ENCODE data around the gene TMEM126A. TPM values are rescaled to one million over a fixed set of nuclear protein-coding genes. Genes with fewer than 3 reads are reported as not detected.

The TMEM126A gene
- total RNA-seq, 1 donor from 2014 or later: 47.2 TPM

DNA sequence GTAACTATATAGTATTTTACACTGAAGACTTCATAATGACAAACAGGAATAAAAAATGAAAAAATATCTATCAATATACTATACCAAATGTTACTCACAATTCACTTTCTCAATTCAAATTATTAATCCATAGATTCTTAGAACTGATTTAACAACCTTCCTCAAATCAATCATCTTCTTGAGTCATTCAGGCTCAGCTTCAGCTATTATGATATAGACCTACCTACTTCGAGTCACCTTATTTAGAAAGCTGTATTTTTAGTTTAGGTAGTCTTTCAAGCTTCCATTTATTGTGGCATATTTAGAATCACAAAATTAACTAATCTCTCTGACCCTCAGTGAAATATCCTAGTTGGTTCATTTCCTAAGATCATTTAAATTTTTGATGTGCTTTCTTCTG lies 9.0 kb downstream of the TMEM126A start:
- Mint-ChIP-seq H3K36me3 (ENCODE audit: low read depth, unreplicated experiment) (peaks cover 9% of the 10 kb centered on the region), H3K4me3 (ENCODE audit: unreplicated experiment) (peak overlapping the region; percentile 12), H3K27me3 (ENCODE audit: low read depth, unreplicated experiment) (no peaks in the 10 kb centered on the region), H3K4me1 (ENCODE audit: low read depth, unreplicated experiment) (peaks cover 26% of the 10 kb centered on the region), H3K9me3 (ENCODE audit: unreplicated experiment) (no peaks in the 10 kb centered on the region), H3K27ac (ENCODE audit: unreplicated experiment) (no peak overlapping the region)
- Histone ChIP-seq H3K4me2 (ENCODE audit: low read length) (no peak overlapping the region), H2AFZ (ENCODE audit: low read depth, low read length) (no peak overlapping the region), H4K20me1 (ENCODE audit: insufficient read depth, low read length) (peaks cover 46% of the 10 kb centered on the region), H3K9ac (ENCODE audit: low read length) (no peak overlapping the region), H3K9me3 (ENCODE audit: insufficient read depth, low read depth, low read length) (no peaks in the 10 kb centered on the region), H3K79me2 (ENCODE audit: insufficient read depth, low read length) (peaks cover 59% of the 10 kb centered on the region), H3K36me3 (ENCODE audit: insufficient read depth, low read length) (peaks cover 48% of the 10 kb centered on the region), H3K27ac (ENCODE audit: low read depth, low read length) (no peak overlapping the region), H3K27me3 (ENCODE audit: insufficient read depth, low read length) (no peaks in the 10 kb centered on the region), H3K4me3 (ENCODE audit: insufficient read depth, low read depth, low read length) (no peak overlapping the region), H3K4me1 (ENCODE audit: insufficient read depth, low read length) (peaks cover 13% of the 10 kb centered on the region)
- DNase-seq (ENCODE audit: low read depth) (no peak), FAIRE-seq (no peak)
- TF ChIP-seq EZH2 (IDR thresholded peaks at IDR 0.05; ENCODE audit: insufficient read depth, low read length): no peak
- TF ChIP-seq, protein P1, sequence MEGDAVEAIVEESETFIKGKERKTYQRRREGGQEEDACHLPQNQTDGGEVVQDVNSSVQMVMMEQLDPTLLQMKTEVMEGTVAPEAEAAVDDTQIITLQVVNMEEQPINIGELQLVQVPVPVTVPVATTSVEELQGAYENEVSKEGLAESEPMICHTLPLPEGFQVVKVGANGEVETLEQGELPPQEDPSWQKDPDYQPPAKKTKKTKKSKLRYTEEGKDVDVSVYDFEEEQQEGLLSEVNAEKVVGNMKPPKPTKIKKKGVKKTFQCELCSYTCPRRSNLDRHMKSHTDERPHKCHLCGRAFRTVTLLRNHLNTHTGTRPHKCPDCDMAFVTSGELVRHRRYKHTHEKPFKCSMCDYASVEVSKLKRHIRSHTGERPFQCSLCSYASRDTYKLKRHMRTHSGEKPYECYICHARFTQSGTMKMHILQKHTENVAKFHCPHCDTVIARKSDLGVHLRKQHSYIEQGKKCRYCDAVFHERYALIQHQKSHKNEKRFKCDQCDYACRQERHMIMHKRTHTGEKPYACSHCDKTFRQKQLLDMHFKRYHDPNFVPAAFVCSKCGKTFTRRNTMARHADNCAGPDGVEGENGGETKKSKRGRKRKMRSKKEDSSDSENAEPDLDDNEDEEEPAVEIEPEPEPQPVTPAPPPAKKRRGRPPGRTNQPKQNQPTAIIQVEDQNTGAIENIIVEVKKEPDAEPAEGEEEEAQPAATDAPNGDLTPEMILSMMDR (IDR thresholded peaks at IDR 0.05; ENCODE audit: insufficient read depth, low read depth, low read length): no peak

- Histone ChIP-seq H3K27me3 (ENCODE audit: insufficient read depth, low read length) (no peaks in the 10 kb centered on the region), H3K27ac (ENCODE audit: low read depth, low read length) (no peak overlapping the region), H3K79me2 (ENCODE audit: insufficient read depth, low read length) (peaks cover 73% of the 10 kb centered on the region), H3K36me3 (ENCODE audit: insufficient read depth, low read length) (peaks cover 48% of the 10 kb centered on the region), H3K4me1 (ENCODE audit: insufficient read depth, low read length) (peaks cover 13% of the 10 kb centered on the region), H3K9ac (ENCODE audit: low read length) (no peak overlapping the region), H3K4me3 (ENCODE audit: insufficient read depth, low read depth, low read length) (no peak overlapping the region), H3K9me3 (ENCODE audit: insufficient read depth, low read depth, low read length) (no peaks in the 10 kb centered on the region), H3K4me2 (ENCODE audit: low read length) (no peak overlapping the region), H2AFZ (ENCODE audit: low read depth, low read length) (no peak overlapping the region), H4K20me1 (ENCODE audit: insufficient read depth, low read length) (peaks cover 60% of the 10 kb centered on the region)
- H3K27ac Mint-ChIP-seq (ENCODE audit: unreplicated experiment): no peak overlapping the region
- DNase-seq (ENCODE audit: low read depth) (no peak), FAIRE-seq (no peak)
- TF ChIP-seq, protein P1 (IDR thresholded peaks at IDR 0.05; ENCODE audit: insufficient read depth, low read depth, low read length): no peak
- no peak for TF ChIP-seq EZH2 (IDR thresholded peaks at IDR 0.05; ENCODE audit: insufficient read depth, low read length)
- no peak overlapping the region for H3K4me3 Mint-ChIP-seq (ENCODE audit: unreplicated experiment)
- H3K36me3 Mint-ChIP-seq (ENCODE audit: low read depth, unreplicated experiment): peaks cover 10% of the 10 kb centered on the region
- H3K9me3 Mint-ChIP-seq (ENCODE audit: unreplicated experiment): no peaks in the 10 kb centered on the region
- no peaks in the 10 kb centered on the region for H3K27me3 Mint-ChIP-seq (ENCODE audit: low read depth, unreplicated experiment)
- H3K4me1 Mint-ChIP-seq (ENCODE audit: low read depth, unreplicated experiment): peaks cover 25% of the 10 kb centered on the region
Observed at GRCh38 chr11:85658180-85658579, 10.4 kb downstream of the TMEM126A start.

DNA sequence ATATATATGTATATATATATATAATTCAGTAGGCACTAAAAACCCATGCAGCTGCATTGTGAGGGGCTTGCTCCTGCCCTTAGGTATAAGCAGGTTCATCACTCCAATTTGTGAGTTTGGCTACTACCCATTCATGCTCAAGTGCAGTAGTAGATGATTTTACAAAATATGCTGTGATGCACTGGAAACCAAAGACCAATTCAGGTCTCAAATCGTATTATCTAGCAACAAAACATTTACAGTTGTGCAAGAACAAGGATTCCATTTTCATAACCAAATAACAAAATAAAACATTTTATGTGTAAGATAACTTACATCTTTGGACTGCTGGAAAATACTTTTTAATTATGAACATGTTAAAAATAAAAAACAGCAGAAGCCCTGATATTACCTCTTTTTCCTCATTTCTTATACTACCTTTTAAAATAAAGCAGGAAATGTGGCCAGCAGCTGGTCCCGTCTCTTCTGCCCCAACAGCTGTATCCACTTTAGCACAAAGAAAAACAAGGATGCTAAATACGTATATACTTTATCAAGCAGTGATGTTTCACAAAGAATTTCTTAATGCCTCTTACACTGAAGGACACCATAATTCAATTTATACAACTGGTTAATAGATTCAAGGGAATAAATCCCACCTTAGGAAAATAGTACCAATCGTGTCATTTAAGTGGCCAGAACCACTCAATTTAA lies 14.4 kb downstream of the TMEM126A start:
- H3K79me2 ChIP-seq (ENCODE audit: insufficient read depth, low read length): peaks cover 78% of the 10 kb centered on the region
- H3K4me1 Mint-ChIP-seq (ENCODE audit: low read depth, unreplicated experiment): peaks cover 25% of the 10 kb centered on the region
- peak overlapping the region; percentile 95 for H3K4me3 ChIP-seq (ENCODE audit: insufficient read depth, low read depth, low read length)
- no peaks in the 10 kb centered on the region for H3K9me3 ChIP-seq (ENCODE audit: insufficient read depth, low read depth, low read length)
- no peaks in the 10 kb centered on the region for H3K27me3 Mint-ChIP-seq (ENCODE audit: low read depth, unreplicated experiment)
- no peaks in the 10 kb centered on the region for H3K9me3 Mint-ChIP-seq (ENCODE audit: unreplicated experiment)
- no peak overlapping the region for H2AFZ ChIP-seq (ENCODE audit: low read depth, low read length)
- H3K36me3 ChIP-seq (ENCODE audit: insufficient read depth, low read length): peaks cover 22% of the 10 kb centered on the region
- peak overlapping the region; percentile 98 for H3K4me2 ChIP-seq (ENCODE audit: low read length)
- DNase-seq (ENCODE audit: low read depth): no peak
- TF ChIP-seq EZH2 (IDR thresholded peaks at IDR 0.05; ENCODE audit: insufficient read depth, low read length): no peak
- TF ChIP-seq, protein P1 (IDR thresholded peaks at IDR 0.05; ENCODE audit: insufficient read depth, low read depth, low read length): no peak
- H3K27me3 ChIP-seq (ENCODE audit: insufficient read depth, low read length): no peaks in the 10 kb centered on the region
- no peak for FAIRE-seq
- H3K27ac Mint-ChIP-seq (ENCODE audit: unreplicated experiment): no peak overlapping the region
- peak overlapping the region; percentile 99 for H3K4me3 Mint-ChIP-seq (ENCODE audit: unreplicated experiment)
- H3K36me3 Mint-ChIP-seq (ENCODE audit: low read depth, unreplicated experiment): peaks cover 8% of the 10 kb centered on the region
- H4K20me1 ChIP-seq (ENCODE audit: insufficient read depth, low read length): peaks cover 62% of the 10 kb centered on the region
- H3K9ac ChIP-seq (ENCODE audit: low read length): peak overlapping the region; percentile 97
- peaks cover 20% of the 10 kb centered on the region for H3K4me1 ChIP-seq (ENCODE audit: insufficient read depth, low read length)
- no peak overlapping the region for H3K27ac ChIP-seq (ENCODE audit: low read depth, low read length)

All from astrocyte (in vitro differentiated cells and primary cell).